Glutamatergic neuron (in vitro differentiated cells): ENCODE results near the gene HTR3D. TPM values are rescaled to one million over a fixed set of nuclear protein-coding genes. Genes with fewer than 3 reads are reported as not detected.
A peak's percentile ranks its signal among the peaks of the same experiment; 100 is the strongest.

Experiments
- DNase-seq: peaks from one replicate; pipeline ENCODE4 v3.0.0; 2022
- H3K27ac Mint-ChIP-seq: one replicate; pipeline ENCODE4 v1.8.0; 2020; ENCODE audit warnings: mild to moderate bottlenecking, mixed read lengths, inconsistent platforms; ENCODE audit not compliant: unreplicated experiment
- H3K27me3 Mint-ChIP-seq: one replicate; pipeline ENCODE4 v1.8.0; 2020; ENCODE audit warnings: mild to moderate bottlenecking, moderate library complexity, mixed read lengths, inconsistent platforms; ENCODE audit not compliant: unreplicated experiment
- H3K36me3 Mint-ChIP-seq: one replicate; pipeline ENCODE4 v1.8.0; 2020; ENCODE audit warnings: mild to moderate bottlenecking, mixed read lengths, inconsistent platforms; ENCODE audit not compliant: unreplicated experiment
- H3K4me1 Mint-ChIP-seq: one replicate; pipeline ENCODE4 v1.8.0; 2020; ENCODE audit warnings: mild to moderate bottlenecking, low read depth, mixed read lengths, inconsistent platforms; ENCODE audit not compliant: unreplicated experiment
- H3K4me3 Mint-ChIP-seq: one replicate; pipeline ENCODE4 v1.8.0; 2020; ENCODE audit warnings: mild to moderate bottlenecking, mixed read lengths, inconsistent platforms; ENCODE audit not compliant: unreplicated experiment
- H3K9me3 Mint-ChIP-seq: one replicate; pipeline ENCODE4 v1.8.0; 2020; ENCODE audit warnings: mild to moderate bottlenecking, moderate library complexity, mixed read lengths, inconsistent platforms; ENCODE audit not compliant: unreplicated experiment
- CTCF ChIP-seq: fragments of 200-600 bp; sonication (generic); IDR thresholded peaks from one replicate; pipeline ENCODE4 v1.5.0; 2021; ENCODE audit not compliant: partially characterized antibody, unreplicated experiment
- total RNA-seq: library from RNA; stranded (reverse); fragmentation: NEBNext Ultra II Directional; extraction: Animal tissue kit (Norgen Biotek cat#: 25700); gene quantifications from one replicate; pipeline ENCODE4 v1.2.1, GENCODE V29; 2021; ENCODE audit not compliant: unreplicated experiment

The HTR3D gene
- total RNA-seq, 1 donor from 2014 or later = not detected

- no peaks in the 10 kb centered on the region for H3K9me3 Mint-ChIP-seq
- TF ChIP-seq CTCF = no peak
- H3K27me3 Mint-ChIP-seq = no peaks in the 10 kb centered on the region
- peaks cover 16% of the 10 kb centered on the region for H3K4me1 Mint-ChIP-seq
- peaks cover 5% of the 10 kb centered on the region for H3K36me3 Mint-ChIP-seq
- H3K27ac Mint-ChIP-seq = no peak overlapping the region
- DNase-seq = no peak
- H3K4me3 Mint-ChIP-seq = no peak overlapping the region
Measured at GRCh38 chr3:184008161-184008560, 23.4 kb upstream of the HTR3D start.

- Mint-ChIP-seq H3K27me3 (no peaks in the 10 kb centered on the region), H3K4me1 (peaks cover 24% of the 10 kb centered on the region), H3K9me3 (peaks cover 4% of the 10 kb centered on the region), H3K27ac (no peak overlapping the region), H3K4me3 (no peak overlapping the region), H3K36me3 (peaks cover 5% of the 10 kb centered on the region)
- no peak for DNase-seq
- TF ChIP-seq CTCF = no peak
Measured at GRCh38 chr3:184011230-184011876, 20.2 kb upstream of the HTR3D start.

- no peak for TF ChIP-seq CTCF
- peaks cover 6% of the 10 kb centered on the region for H3K9me3 Mint-ChIP-seq
- DNase-seq = no peak
- peaks cover 5% of the 10 kb centered on the region for H3K36me3 Mint-ChIP-seq
- no peak overlapping the region for H3K27ac Mint-ChIP-seq
- no peak overlapping the region for H3K4me3 Mint-ChIP-seq
- H3K4me1 Mint-ChIP-seq = peaks cover 25% of the 10 kb centered on the region
- H3K27me3 Mint-ChIP-seq = peaks cover 3% of the 10 kb centered on the region
Measured at GRCh38 chr3:184011937-184012889, 19.3 kb upstream of the HTR3D start.

- Mint-ChIP-seq H3K4me1 (peaks cover 24% of the 10 kb centered on the region), H3K27me3 (peaks cover 3% of the 10 kb centered on the region), H3K36me3 (peaks cover 5% of the 10 kb centered on the region), H3K27ac (peak overlapping the region; percentile 96), H3K4me3 (peak overlapping the region; percentile 99), H3K9me3 (peaks cover 11% of the 10 kb centered on the region)
- no peak for TF ChIP-seq CTCF
- no peak for DNase-seq
Measured at GRCh38 chr3:184015381-184016019, 16.0 kb upstream of the HTR3D start.
